Nephron progenitor cell (in vitro differentiated cells): ENCODE data around the gene NFATC4.

ENCODE experiments used
- DNase-seq: peaks from one replicate; pipeline ENCODE4 v3.0.0; 2021
- H3K27ac Mint-ChIP-seq: 2 replicates; pipeline ENCODE4 v1.8.0; 2021; ENCODE audit warnings: mild to moderate bottlenecking, moderate library complexity, mixed read lengths
- H3K27me3 Mint-ChIP-seq: 2 replicates; pipeline ENCODE4 v1.8.0; 2021; ENCODE audit warnings: mild to moderate bottlenecking, low read depth, mixed read lengths; ENCODE audit not compliant: poor library complexity
- H3K36me3 Mint-ChIP-seq: 2 replicates; pipeline ENCODE4 v1.8.0; 2021; ENCODE audit warnings: low read depth, mixed read lengths
- H3K4me1 Mint-ChIP-seq: 2 replicates; pipeline ENCODE4 v1.8.0; 2021; ENCODE audit warnings: mixed read lengths
- H3K4me3 Mint-ChIP-seq: 2 replicates; pipeline ENCODE4 v1.8.0; 2021; ENCODE audit warnings: mild to moderate bottlenecking, moderate library complexity, mixed read lengths
- H3K9me3 Mint-ChIP-seq: 2 replicates; pipeline ENCODE4 v1.8.0; 2021; ENCODE audit warnings: mild to moderate bottlenecking, moderate library complexity, mixed read lengths
- TF ChIP-seq, protein P1 (sequence below): fragments of 200-600 bp; sonication (generic); IDR thresholded peaks from 2 replicates; pipeline ENCODE4 v1.5.0; 2021; ENCODE audit warnings: antibody characterized with exemption

NFATC4 gene

DNA sequence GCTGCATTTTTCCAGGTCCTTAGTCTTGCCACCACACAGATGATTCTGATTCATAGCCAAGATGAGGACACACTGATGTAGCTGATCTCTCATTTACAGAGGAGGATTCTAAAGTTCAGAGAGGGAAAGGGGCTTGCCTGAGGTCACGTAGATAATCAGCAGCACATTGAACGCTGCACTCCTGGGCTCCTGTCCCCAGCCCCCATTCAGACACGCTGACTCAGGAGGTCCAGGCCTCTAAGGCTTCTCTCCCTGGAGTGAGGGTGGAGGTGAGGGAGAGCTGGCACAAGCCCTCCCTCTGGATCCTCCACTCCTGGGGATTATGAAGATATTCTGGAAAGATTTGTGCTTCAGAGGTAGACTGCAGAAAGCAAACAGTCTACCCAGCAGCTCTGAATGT lies 10.3 kb downstream of the NFATC4 start:
- TF ChIP-seq, protein P1, sequence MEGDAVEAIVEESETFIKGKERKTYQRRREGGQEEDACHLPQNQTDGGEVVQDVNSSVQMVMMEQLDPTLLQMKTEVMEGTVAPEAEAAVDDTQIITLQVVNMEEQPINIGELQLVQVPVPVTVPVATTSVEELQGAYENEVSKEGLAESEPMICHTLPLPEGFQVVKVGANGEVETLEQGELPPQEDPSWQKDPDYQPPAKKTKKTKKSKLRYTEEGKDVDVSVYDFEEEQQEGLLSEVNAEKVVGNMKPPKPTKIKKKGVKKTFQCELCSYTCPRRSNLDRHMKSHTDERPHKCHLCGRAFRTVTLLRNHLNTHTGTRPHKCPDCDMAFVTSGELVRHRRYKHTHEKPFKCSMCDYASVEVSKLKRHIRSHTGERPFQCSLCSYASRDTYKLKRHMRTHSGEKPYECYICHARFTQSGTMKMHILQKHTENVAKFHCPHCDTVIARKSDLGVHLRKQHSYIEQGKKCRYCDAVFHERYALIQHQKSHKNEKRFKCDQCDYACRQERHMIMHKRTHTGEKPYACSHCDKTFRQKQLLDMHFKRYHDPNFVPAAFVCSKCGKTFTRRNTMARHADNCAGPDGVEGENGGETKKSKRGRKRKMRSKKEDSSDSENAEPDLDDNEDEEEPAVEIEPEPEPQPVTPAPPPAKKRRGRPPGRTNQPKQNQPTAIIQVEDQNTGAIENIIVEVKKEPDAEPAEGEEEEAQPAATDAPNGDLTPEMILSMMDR, result no peak
- H3K36me3 Mint-ChIP-seq, result peaks cover 36% of the 10 kb centered on the region
- H3K9me3 Mint-ChIP-seq, result no peaks in the 10 kb centered on the region
- no peak overlapping the region for H3K4me3 Mint-ChIP-seq
- H3K27ac Mint-ChIP-seq, result peak overlapping the region; percentile 92
- no peaks in the 10 kb centered on the region for H3K27me3 Mint-ChIP-seq
- peaks cover 87% of the 10 kb centered on the region for H3K4me1 Mint-ChIP-seq
- no peak for DNase-seq

DNA sequence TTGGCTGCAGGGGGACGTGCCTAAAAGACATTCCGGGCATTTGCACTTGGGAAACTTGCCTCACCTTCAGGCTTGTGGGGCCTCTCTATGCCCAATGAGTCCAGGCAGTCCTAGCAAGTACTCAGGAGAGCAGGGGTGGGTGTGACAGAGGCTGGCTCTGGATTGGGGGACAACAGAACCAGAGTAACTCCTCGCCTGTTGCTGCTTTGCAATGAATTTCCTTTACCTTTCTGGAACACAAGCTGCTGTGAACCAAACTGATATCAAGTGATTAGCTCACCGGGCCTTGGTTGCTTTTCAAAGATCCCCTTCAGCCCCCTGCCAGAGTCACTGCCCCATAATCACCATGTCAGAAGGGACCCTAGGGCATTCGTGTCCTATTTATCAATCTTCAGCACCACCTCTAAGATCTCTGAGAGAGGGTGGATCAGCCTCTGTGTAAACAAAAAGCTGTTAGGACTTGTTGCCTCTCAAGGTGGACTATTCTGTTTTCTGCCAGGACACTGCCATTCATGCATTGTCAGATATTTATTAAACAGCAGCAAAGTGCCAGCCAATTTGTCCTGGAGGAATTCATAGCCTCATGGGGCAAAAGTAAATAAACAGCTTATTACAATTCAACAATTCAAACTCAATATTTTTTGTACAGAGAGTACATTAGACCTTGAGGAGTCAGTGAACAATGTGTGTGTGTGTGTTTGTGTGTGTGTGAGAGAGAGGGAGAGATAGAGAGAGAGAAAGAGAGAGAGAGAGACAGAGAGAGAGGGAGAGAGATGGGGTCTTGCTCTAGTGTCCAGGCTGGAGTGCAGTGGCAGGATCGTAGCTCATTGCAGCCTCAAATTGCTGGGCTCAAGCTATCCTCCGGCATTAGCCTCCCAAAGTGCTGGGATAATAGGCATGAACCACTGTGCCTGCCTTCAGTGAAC lies 11.3 kb downstream of the NFATC4 start:
- H3K27ac Mint-ChIP-seq, result peak overlapping the region; percentile 92
- peaks cover 83% of the 10 kb centered on the region for H3K4me1 Mint-ChIP-seq
- H3K36me3 Mint-ChIP-seq, result peaks cover 27% of the 10 kb centered on the region
- H3K27me3 Mint-ChIP-seq, result no peaks in the 10 kb centered on the region
- TF ChIP-seq, protein P1, result no peak
- H3K9me3 Mint-ChIP-seq, result no peaks in the 10 kb centered on the region
- no peak for DNase-seq
- H3K4me3 Mint-ChIP-seq, result no peak overlapping the region

DNA sequence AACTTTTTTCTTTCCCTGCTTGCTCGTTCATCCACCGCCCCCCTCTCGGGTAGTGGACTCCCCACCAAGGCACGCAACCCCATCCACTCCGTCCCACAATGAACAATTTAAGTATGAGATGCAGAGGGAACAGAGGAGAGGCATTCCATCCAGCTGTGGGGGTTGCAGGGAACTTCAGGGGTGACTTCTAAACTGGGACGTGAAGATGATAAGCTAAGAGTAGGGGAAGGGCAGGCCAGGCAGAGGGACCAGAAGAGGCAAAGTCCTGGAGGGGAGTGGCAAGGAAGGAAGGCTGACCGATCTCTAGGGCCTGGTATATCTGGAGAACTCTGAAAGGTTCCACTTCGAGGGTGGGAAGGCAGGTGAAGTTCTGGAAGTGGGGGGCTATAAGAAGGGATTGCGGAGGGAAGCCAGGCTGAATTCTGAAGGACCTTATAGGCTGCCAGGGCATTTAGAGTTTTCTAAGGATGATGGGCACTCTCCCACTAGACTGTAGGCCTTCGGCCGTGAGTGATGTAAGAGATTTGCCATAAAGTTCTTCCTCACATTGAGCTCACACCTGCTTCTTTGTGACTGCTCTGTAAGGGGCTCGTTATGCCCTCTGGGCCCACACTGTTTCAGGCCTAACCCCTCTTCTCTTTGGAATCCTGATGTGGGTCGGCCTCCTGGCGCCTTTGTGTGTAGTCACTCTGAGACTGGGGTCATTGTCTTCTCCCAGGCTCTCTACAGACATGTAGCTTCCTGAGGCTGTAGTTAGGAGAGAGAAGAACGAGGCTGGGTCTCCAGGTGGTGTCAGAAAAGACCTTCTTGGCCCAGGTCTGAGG lies 12.1 kb downstream of the NFATC4 start:
- peak overlapping the region; percentile 39 for H3K27ac Mint-ChIP-seq
- H3K4me1 Mint-ChIP-seq, result peaks cover 79% of the 10 kb centered on the region
- peaks cover 18% of the 10 kb centered on the region for H3K36me3 Mint-ChIP-seq
- no peaks in the 10 kb centered on the region for H3K27me3 Mint-ChIP-seq
- H3K4me3 Mint-ChIP-seq, result no peak overlapping the region
- H3K9me3 Mint-ChIP-seq, result no peaks in the 10 kb centered on the region
- no peak for DNase-seq
- TF ChIP-seq, protein P1, result no peak

DNA sequence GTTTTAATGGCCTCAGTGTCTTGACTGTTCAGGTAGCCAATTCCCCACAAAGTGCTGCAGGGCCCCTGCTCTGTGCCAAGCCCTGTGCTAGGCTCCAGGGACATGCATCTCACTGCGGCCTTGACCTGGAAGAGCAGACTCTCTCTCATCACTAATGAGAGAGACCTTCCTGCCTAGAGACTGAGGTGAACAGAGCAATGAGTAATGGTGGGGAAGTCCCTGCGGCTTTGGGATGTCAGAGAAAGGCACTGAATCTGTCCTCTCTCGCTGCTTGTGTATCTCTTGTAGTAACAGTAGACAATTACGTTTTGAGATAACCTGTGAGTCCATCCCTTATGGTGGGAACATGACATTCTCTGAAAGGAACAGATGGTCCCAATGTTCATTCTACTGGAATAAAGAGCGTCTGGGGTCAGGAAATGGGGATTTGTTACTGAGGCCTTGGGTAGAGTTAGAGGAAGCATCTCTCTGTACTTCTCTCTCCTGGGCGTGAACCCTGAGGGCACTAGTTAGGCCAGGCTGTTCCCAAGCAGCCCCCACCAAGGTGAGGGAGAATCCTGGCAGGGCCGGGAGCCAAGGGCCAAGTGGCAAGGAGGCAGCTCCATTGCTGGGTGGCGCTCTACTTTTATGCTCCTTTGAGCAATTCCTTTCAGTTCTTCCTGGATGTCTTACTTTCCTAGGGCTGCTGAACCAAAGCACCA lies 13.5 kb downstream of the NFATC4 start:
- TF ChIP-seq, protein P1, result no peak
- Mint-ChIP-seq H3K27ac (peak overlapping the region; percentile 72), H3K9me3 (no peaks in the 10 kb centered on the region), H3K4me1 (peaks cover 74% of the 10 kb centered on the region), H3K4me3 (no peak overlapping the region), H3K27me3 (peaks cover 3% of the 10 kb centered on the region), H3K36me3 (peaks cover 8% of the 10 kb centered on the region)
- DNase-seq, result no peak

DNA sequence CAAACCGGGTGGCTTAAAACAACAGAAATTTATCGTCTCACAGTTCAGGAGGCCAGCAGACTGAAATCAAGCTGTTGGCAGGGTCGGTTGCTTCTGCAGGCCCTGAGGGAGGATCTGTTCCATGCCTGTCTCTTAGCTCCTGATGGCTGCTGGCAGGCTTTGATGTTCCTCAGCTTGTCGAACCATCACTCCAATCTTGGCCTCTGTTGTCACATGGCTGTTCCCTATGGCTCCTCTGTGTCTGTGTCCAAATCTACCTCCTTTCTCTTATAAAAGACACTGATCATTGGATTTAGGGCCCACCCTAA lies 14.0 kb downstream of the NFATC4 start:
- no peak overlapping the region for H3K4me3 Mint-ChIP-seq
- peaks cover 3% of the 10 kb centered on the region for H3K36me3 Mint-ChIP-seq
- no peak for DNase-seq
- H3K27ac Mint-ChIP-seq, result peak overlapping the region; percentile 72
- H3K27me3 Mint-ChIP-seq, result peaks cover 3% of the 10 kb centered on the region
- peaks cover 74% of the 10 kb centered on the region for H3K4me1 Mint-ChIP-seq
- H3K9me3 Mint-ChIP-seq, result no peaks in the 10 kb centered on the region
- TF ChIP-seq, protein P1, result no peak
